GM12878 (cell line): Measurements from ENCODE around the gene PTBP1. TPM values are rescaled to one million over a fixed set of nuclear protein-coding genes. Genes with fewer than 3 reads are reported as not detected.

Experiments used
- ATAC-seq: fragments of 200-7000 bp; cut with Tn5 transposase; 3 replicates; pipeline ENCODE4 v1.9.1; 2020; ENCODE audit warnings: mild to moderate bottlenecking, moderate library complexity
- BruUV-seq: library from RNA; stranded (reverse); fragments of 400-500 nt; replicated peaks from 2 replicates; lab custom pipeline; 2021; lab: Mats Ljungman, UMichigan
- CTCF ChIA-PET: fragments of 300-600 bp; sonication (Branson Sonifier 250); formaldehyde crosslinking; extraction: SDS; loops from one replicate; lab custom pipeline; 2021; ENCODE audit warnings: inconsistent platforms; lab: Yijun Ruan, JAX
- POLR2A ChIA-PET: fragments of 350-600 bp; formaldehyde crosslinking; extraction: SDS; loops from one replicate; lab custom pipeline; 2021; ENCODE audit warnings: inconsistent platforms; lab: Charles Lee
- RAD21 ChIA-PET: fragments of 300-600 bp; sonication (Branson Sonifier 250); formaldehyde crosslinking; loops from one replicate; lab custom pipeline; 2023; ENCODE audit warnings: antibody characterized with exemption; ENCODE audit not compliant: unreplicated experiment; lab: Charles Lee
- SMC1A ChIA-PET: fragments of 300-600 bp; sonication (Branson Sonifier 250); formaldehyde crosslinking; loops from one replicate; lab custom pipeline; 2023; ENCODE audit not compliant: unreplicated experiment, uncharacterized antibody; lab: Charles Lee
- DNase-seq: peaks from one replicate; pipeline ENCODE4 v3.0.0-alpha.2; 2011; ENCODE audit warnings: low read depth, low spot score
- FAIRE-seq: peaks from 3 replicates; lab custom pipeline; 2011; peaks lifted over from hg19 to GRCh38; lab: Jason Lieb, UNC
- H2AFZ ChIP-seq: 2 replicates; pipeline ENCODE4 v1.6.0; 2011; ENCODE audit warnings: low read depth, low read length, control low read depth; ENCODE audit not compliant: control insufficient read depth
- H3K27ac ChIP-seq: 2 replicates; pipeline ENCODE4 v1.5.1; 2011; ENCODE audit warnings: control low read depth; ENCODE audit not compliant: control insufficient read depth, insufficient read depth
- H3K27me3 ChIP-seq, 2 experiments: replicated peaks in 1 of 2; 2 replicates each; pipeline versions ENCODE4 v1.6.0 to v1.6.1; 2011; ENCODE audit warnings: low read length in 1 of 2; ENCODE audit not compliant: control insufficient read depth in 2 of 2, insufficient read depth in 2 of 2
- H3K36me3 ChIP-seq, 2 experiments: 2 replicates each; pipeline ENCODE4 v1.5.1; 2011; ENCODE audit warnings: low read length in 1 of 2; ENCODE audit not compliant: control insufficient read depth in 2 of 2, insufficient read depth in 2 of 2
- H3K4me1 ChIP-seq: 2 replicates; pipeline ENCODE4 v1.6.1; 2011; ENCODE audit warnings: mild to moderate bottlenecking, low read length, moderate library complexity, mixed read lengths; ENCODE audit not compliant: control insufficient read depth, insufficient read depth
- H3K4me2 ChIP-seq: 2 replicates; pipeline ENCODE4 v1.6.0; 2011; ENCODE audit warnings: control low read depth; ENCODE audit not compliant: control insufficient read depth, insufficient read depth
- H3K4me3 ChIP-seq: fragments of 200-600 bp; sonication (generic); 2 replicates; pipeline ENCODE4 v1.5.1; 2016
- H3K79me2 ChIP-seq: 2 replicates; pipeline ENCODE4 v1.6.0; 2011; ENCODE audit warnings: low read length; ENCODE audit not compliant: control insufficient read depth, insufficient read depth
- H3K9ac ChIP-seq: 2 replicates; pipeline ENCODE4 v1.8.0; 2011; ENCODE audit warnings: low read length, control low read depth, mixed read lengths; ENCODE audit not compliant: control insufficient read depth, insufficient read depth
- H3K9me3 ChIP-seq: replicated peaks from 3 replicates; pipeline ENCODE4 v1.5.1; 2011; ENCODE audit warnings: mild to moderate bottlenecking, low read length; ENCODE audit not compliant: control insufficient read depth, insufficient read depth
- H4K20me1 ChIP-seq: 2 replicates; pipeline ENCODE4 v1.6.0; 2011; ENCODE audit not compliant: control insufficient read depth, insufficient read depth
- ATF2 ChIP-seq: IDR thresholded peaks from 2 replicates; pipeline ENCODE4 v1.6.1; 2012; ENCODE audit warnings: low read length, inconsistent platforms
- FOS ChIP-seq: IDR thresholded peaks from 3 replicates; pipeline ENCODE4 v1.6.1; 2011; ENCODE audit warnings: borderline replicate concordance; ENCODE audit not compliant: insufficient read length; ENCODE audit errors: extremely low read depth
- JUNB ChIP-seq: IDR thresholded peaks from 2 replicates; pipeline ENCODE4 v1.6.1; 2016; ENCODE audit warnings: antibody characterized with exemption, mild to moderate bottlenecking
- MYC ChIP-seq: IDR thresholded peaks from 2 replicates; pipeline ENCODE4 v1.6.1; 2011; ENCODE audit warnings: mild to moderate bottlenecking, low read length, moderate library complexity, inconsistent platforms; ENCODE audit not compliant: insufficient read depth, insufficient replicate concordance, insufficient read length, severe bottlenecking
- POLR2A ChIP-seq: IDR thresholded peaks from 2 replicates; pipeline ENCODE4 v1.6.1; 2011; ENCODE audit warnings: low read depth, mild to moderate bottlenecking, low read length
- RB1 ChIP-seq: fragments of 450-650 bp; formaldehyde crosslinking; IDR thresholded peaks from 2 replicates; pipeline ENCODE4 v1.6.1; 2017; ENCODE audit warnings: mild to moderate bottlenecking, borderline replicate concordance
- SIN3A ChIP-seq: IDR thresholded peaks from 2 replicates; pipeline ENCODE4 v1.6.1; 2012; ENCODE audit warnings: low read depth, low read length, improper control_type of control experiment
- SREBF1 ChIP-seq: IDR thresholded peaks from 2 replicates; pipeline ENCODE4 v1.6.1; 2012; ENCODE audit warnings: mild to moderate bottlenecking, low read length
- TCF12 ChIP-seq: IDR thresholded peaks from 2 replicates; pipeline ENCODE4 v1.6.1; 2011; ENCODE audit warnings: low read depth, mild to moderate bottlenecking, low read length
- YY1 ChIP-seq: IDR thresholded peaks from 2 replicates; pipeline ENCODE4 v1.6.1; 2011; ENCODE audit warnings: low read depth, mild to moderate bottlenecking, low read length
- ZNF384 ChIP-seq: IDR thresholded peaks from 2 replicates; pipeline ENCODE4 v1.6.1; 2012; ENCODE audit warnings: low read depth, mild to moderate bottlenecking, low read length, improper control_type of control experiment, borderline replicate concordance
- WGBS: methylation state at CpG from one replicate; pipeline ENCODE4 v1.1.6; 2016; ENCODE audit warnings: low lambda C conversion rate; ENCODE audit not compliant: insufficient replicate concordance, insufficient coverage; ENCODE audit errors: missing lambda C conversion rate; 5-methylcytosine and 5-hydroxymethylcytosine counted together
- in situ Hi-C: fragments of 300-500 bp; cut with MboI; formaldehyde crosslinking; loops from 9 replicates; pipeline ENCODE4 v1.14.3; 2018; ENCODE audit warnings: mixed read lengths
- intact Hi-C: fragments of 100-400 bp; cut with micrococcal nuclease; formaldehyde crosslinking; loops from one replicate; pipeline ENCODE4 v1.14.2; 2022; ENCODE audit not compliant: unreplicated experiment
- polyA plus RNA-seq, 11 experiments: library from polyadenylated mRNA; depleted of rRNA in 4 of 11; unstranded in 6 of 11; stranded (reverse) in 5 of 11; fragments of >200 nt; fragmentation: Nextera tagmentation in 4 of 11; fragmentation: Illumina TruSeq in 1 of 11; extraction: Ambion mirVana in 4 of 11; extraction: Trizol in 1 of 11; gene quantifications; 1 replicate in 1 of 11; 2 replicates in 10 of 11; pipeline versions ENCODE4 v1.2.1 to v1.2.3, GENCODE V29; 2011 to 2016; ENCODE audit warnings: inconsistent platforms in 2 of 11, missing spikeins in 2 of 11, low read depth in 1 of 11
- total RNA-seq, 4 experiments: library from RNA; depleted of rRNA in 3 of 4; stranded (reverse); fragments of >200 nt in 3 of 4; fragmentation: Illumina TruSeq in 1 of 4; extraction: Trizol in 1 of 4; gene quantifications; 2 replicates each; pipeline versions ENCODE4 v1.2.1 to v1.2.3, GENCODE V29; 2013 to 2021

PTBP1 gene
- total and polyA plus RNA-seq, 10 of the 15 experiments (the other 5 are each of a cell fraction or from before 2014, with no cell fraction given), result 13.1 to 532 (median 217) TPM

- H3K79me2 ChIP-seq, result no peaks in the 10 kb centered on the region
- RAD21 ChIA-PET, result no interaction called here
- H3K9ac ChIP-seq, result no peak overlapping the region
- SMC1A ChIA-PET, result no interaction called here
- DNase-seq (no peak), FAIRE-seq (no peak), ATAC-seq (no peak)
- H3K27me3 ChIP-seq, result no peaks in the 10 kb centered on the region
- H3K27ac ChIP-seq, result no peak overlapping the region
- H3K4me3 ChIP-seq, result no peak overlapping the region
- POLR2A ChIA-PET, result no interaction called here
- BruUV-seq, result no TSS peak
- H3K4me1 ChIP-seq, result no peaks in the 10 kb centered on the region
- no peaks in the 10 kb centered on the region for H4K20me1 ChIP-seq
- TF ChIP-seq SREBF1, result no peak
- TF ChIP-seq YY1, result no peak
- no peak for TF ChIP-seq JUNB
- TF ChIP-seq MYC, result no peak
- TF ChIP-seq ATF2, result no peak
- no peak for TF ChIP-seq FOS
- TF ChIP-seq ZNF384, result no peak
- no peak for TF ChIP-seq POLR2A
- no peak for TF ChIP-seq SIN3A
- no peak for TF ChIP-seq RB1
- TF ChIP-seq TCF12, result no peak
- no peaks in the 10 kb centered on the region for H3K9me3 ChIP-seq
- H2AFZ ChIP-seq, result no peak overlapping the region
- in situ Hi-C loops (no loop called here), intact Hi-C loops (no loop called here)
- no peaks in the 10 kb centered on the region for H3K36me3 ChIP-seq
- H3K4me2 ChIP-seq, result no peak overlapping the region
- CTCF ChIA-PET, result interaction anchor here (0.6 to 1.5 kb wide), 2 partner anchors 10 to 84 kb away, joined by 4 read pairs; no protein-coding TSS in a partner anchor
- WGBS, result 68% methylated on average over 36 of the region's 36 CpGs
These were observed 18.2 kb upstream of the PTBP1 start for GRCh38 chr19:778910-779653.
